Muscle layer of duodenum (tissue), 2 donors: ENCODE data around the gene HEMGN.
A peak's percentile ranks its signal among the peaks of the same experiment; 100 is the strongest.

Source experiments
- H3K27ac ChIP-seq: one replicate; pipeline ENCODE4 v1.7.0; 2013; ENCODE audit warnings: mild to moderate bottlenecking, low read length
- H3K27me3 ChIP-seq: one replicate; pipeline ENCODE4 v1.7.0; 2013; ENCODE audit warnings: low read depth, mild to moderate bottlenecking, control low read depth, low read length
- H3K36me3 ChIP-seq, 2 donors: one replicate each; pipeline ENCODE4 v1.7.0; 2013; ENCODE audit warnings: low read length in 2 of 2, control low read depth in 1 of 2, mild to moderate bottlenecking in 1 of 2; ENCODE audit not compliant: insufficient read depth in 2 of 2, control insufficient read depth in 1 of 2
- H3K4me1 ChIP-seq, 2 donors: one replicate each; pipeline ENCODE4 v1.7.0; 2013; ENCODE audit warnings: low read length in 2 of 2, mild to moderate bottlenecking in 2 of 2, control low read depth in 1 of 2, moderate library complexity in 1 of 2; ENCODE audit not compliant: insufficient read depth in 2 of 2, control insufficient read depth in 1 of 2
- H3K4me3 ChIP-seq, 2 donors: one replicate each; pipeline ENCODE4 v1.7.0; 2013; ENCODE audit warnings: low read length in 2 of 2, low read depth in 1 of 2, mild to moderate bottlenecking in 1 of 2
- H3K9me3 ChIP-seq, 2 donors: one replicate each; pipeline ENCODE4 v1.7.0; 2013; ENCODE audit warnings: low read length in 2 of 2, control low read depth in 1 of 2, mild to moderate bottlenecking in 1 of 2; ENCODE audit not compliant: control insufficient read depth in 1 of 2
- donor health status: healthy.

Gene HEMGN

DNA sequence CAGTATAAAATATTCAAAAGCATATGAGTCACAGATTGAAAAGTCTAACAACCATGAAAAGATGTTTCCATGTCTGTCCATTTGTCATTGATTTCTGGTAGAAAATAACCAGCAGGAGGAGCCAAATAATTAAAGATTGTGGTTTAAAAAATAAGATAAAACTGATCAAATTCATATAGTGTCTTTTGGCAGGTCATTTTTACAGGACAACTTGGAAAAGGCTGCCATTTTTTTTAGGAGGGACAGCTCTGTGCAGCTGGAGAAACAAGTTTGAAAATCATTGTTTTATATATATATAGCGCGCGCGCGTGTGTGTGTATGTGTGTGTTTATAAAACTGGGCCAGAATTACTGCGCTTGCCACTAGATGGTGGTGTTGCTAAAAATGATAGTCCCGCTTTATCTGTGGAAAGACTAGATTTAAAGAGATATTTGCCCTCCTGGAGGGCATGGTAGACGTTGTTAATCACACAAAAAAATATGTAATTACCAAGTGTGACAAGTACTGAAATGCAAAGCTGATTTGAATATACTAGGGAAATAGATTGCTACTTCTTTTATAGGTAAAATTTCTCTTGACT is 14.4 kb downstream of the HEMGN start:
- Histone ChIP-seq H3K27ac (peak overlapping the region; percentile 19), H3K27me3 (no peaks in the 10 kb centered on the region), H3K4me1 (peaks cover 3 to 31% of the 10 kb centered on the region in 2 donors), H3K36me3 (no peaks in the 10 kb centered on the region), H3K9me3 (no peaks in the 10 kb centered on the region), H3K4me3 (peak overlapping the region in 1 of 2 donors; percentile 95)

- Histone ChIP-seq H3K27ac (peak within 1 kb of the TSS; percentile 100), H3K27me3 (no peaks in the 10 kb centered on the region), H3K36me3 (no peaks in the 10 kb centered on the region), H3K4me3 (peak within 1 kb of the TSS; percentile 73 to 95), H3K9me3 (no peaks in the 10 kb centered on the region), H3K4me1 (peaks cover 3 to 32% of the 10 kb centered on the region in 2 donors)
Observed at GRCh38 chr9:97921959-97922724, 15.8 kb downstream of the HEMGN start, which contains the start of gene TRMO. Gene TRMO, minus strand, starts transcription at chr9:97922500. Its CDS starts 7 bp downstream, at chr9:97922493.

GRCh38 chr9:97919217-97919813 is 18.7 kb downstream of the HEMGN start:
- Histone ChIP-seq H3K27me3 (no peaks in the 10 kb centered on the region), H3K36me3 (peaks cover 0 to 16% of the 10 kb centered on the region in 2 donors), H3K9me3 (no peaks in the 10 kb centered on the region), H3K4me3 (no peak overlapping the region), H3K4me1 (peaks cover 3 to 32% of the 10 kb centered on the region in 2 donors), H3K27ac (no peak overlapping the region)

DNA sequence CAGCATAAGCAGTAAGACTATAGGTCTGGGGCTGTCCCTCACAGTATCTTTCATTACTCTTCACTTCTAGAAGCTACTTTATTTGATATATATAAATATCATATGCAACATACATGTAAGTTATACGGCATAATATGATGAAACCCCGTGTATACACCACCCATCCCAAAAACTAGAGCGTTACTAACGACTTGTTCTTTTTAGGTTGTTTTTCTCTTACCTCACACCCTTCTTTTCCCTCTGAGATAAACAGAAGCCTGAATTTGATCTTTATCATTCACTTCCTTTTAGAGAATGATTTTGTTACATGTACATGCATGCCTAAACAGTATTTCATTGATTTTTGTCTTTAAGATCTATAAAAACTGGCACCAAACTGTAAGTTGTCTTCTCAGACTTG is 19.4 kb downstream of the HEMGN start:
- Histone ChIP-seq H3K4me1 (peaks cover 3 to 28% of the 10 kb centered on the region in 2 donors), H3K4me3 (no peak overlapping the region), H3K27ac (no peak overlapping the region), H3K9me3 (no peaks in the 10 kb centered on the region), H3K36me3 (peaks cover 3 to 16% of the 10 kb centered on the region in 2 donors), H3K27me3 (no peaks in the 10 kb centered on the region)

- Histone ChIP-seq H3K4me3 (no peak overlapping the region), H3K4me1 (no peaks in the 10 kb centered on the region), H3K27ac (no peak overlapping the region), H3K9me3 (no peaks in the 10 kb centered on the region), H3K36me3 (peaks cover 36 to 59% of the 10 kb centered on the region in 2 donors), H3K27me3 (no peaks in the 10 kb centered on the region)
Observed at GRCh38 chr9:97911970-97912369, 26.0 kb downstream of the HEMGN start.

- Histone ChIP-seq H3K4me1 (no peaks in the 10 kb centered on the region), H3K27me3 (no peaks in the 10 kb centered on the region), H3K36me3 (peaks cover 36 to 59% of the 10 kb centered on the region in 2 donors), H3K9me3 (no peaks in the 10 kb centered on the region), H3K4me3 (no peak overlapping the region), H3K27ac (no peak overlapping the region)
Observed at GRCh38 chr9:97911528-97911927, 26.4 kb downstream of the HEMGN start.

DNA sequence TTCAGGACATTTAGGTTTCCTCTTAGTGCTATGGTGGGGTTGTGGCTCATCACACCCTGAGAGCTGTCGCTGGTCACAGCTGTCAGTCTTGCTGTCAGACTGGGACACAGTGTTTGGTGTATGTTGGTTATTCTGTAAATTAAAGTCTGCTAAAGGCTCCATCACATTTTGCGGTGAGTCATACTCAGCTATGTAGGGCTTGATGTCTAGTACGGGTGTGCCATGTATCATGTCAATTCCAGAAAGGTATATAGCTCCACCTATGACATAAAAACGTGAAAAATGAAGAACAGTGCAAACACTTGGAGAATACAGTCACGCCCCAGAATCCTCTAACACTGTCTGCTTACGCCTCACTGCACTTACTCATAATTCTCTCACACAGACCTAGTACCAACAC is 27.6 kb downstream of the HEMGN start:
- peaks cover 36 to 48% of the 10 kb centered on the region in 2 donors for H3K36me3 ChIP-seq

GRCh38 chr9:97908705-97909104 is 29.3 kb downstream of the HEMGN start:
- Histone ChIP-seq H3K27ac (no peak overlapping the region), H3K27me3 (no peaks in the 10 kb centered on the region), H3K36me3 (peaks cover 33 to 50% of the 10 kb centered on the region in 2 donors), H3K4me1 (no peaks in the 10 kb centered on the region), H3K9me3 (no peaks in the 10 kb centered on the region), H3K4me3 (no peak overlapping the region)

More for the DNA sequence above, 27.6 kb downstream of the HEMGN start:
- Histone ChIP-seq H3K9me3 (no peaks in the 10 kb centered on the region), H3K27me3 (no peaks in the 10 kb centered on the region), H3K4me1 (no peaks in the 10 kb centered on the region), H3K4me3 (no peak overlapping the region), H3K27ac (no peak overlapping the region)

GRCh38 chr9:97907632-97908031 is 30.3 kb downstream of the HEMGN start:
- no peak overlapping the region for H3K27ac ChIP-seq
- H3K4me3 ChIP-seq = no peak overlapping the region
- peaks cover 29 to 43% of the 10 kb centered on the region in 2 donors for H3K36me3 ChIP-seq
- no peaks in the 10 kb centered on the region for H3K9me3 ChIP-seq
- no peaks in the 10 kb centered on the region for H3K4me1 ChIP-seq
- H3K27me3 ChIP-seq = no peaks in the 10 kb centered on the region

- no peaks in the 10 kb centered on the region for H3K4me1 ChIP-seq
- H3K27me3 ChIP-seq = no peaks in the 10 kb centered on the region
- peak overlapping the region; percentile 41 for H3K27ac ChIP-seq
- H3K36me3 ChIP-seq = peaks cover 23 to 37% of the 10 kb centered on the region in 2 donors
- no peak overlapping the region for H3K4me3 ChIP-seq
- no peaks in the 10 kb centered on the region for H3K9me3 ChIP-seq
Observed at GRCh38 chr9:97907046-97907445, 30.9 kb downstream of the HEMGN start.

DNA sequence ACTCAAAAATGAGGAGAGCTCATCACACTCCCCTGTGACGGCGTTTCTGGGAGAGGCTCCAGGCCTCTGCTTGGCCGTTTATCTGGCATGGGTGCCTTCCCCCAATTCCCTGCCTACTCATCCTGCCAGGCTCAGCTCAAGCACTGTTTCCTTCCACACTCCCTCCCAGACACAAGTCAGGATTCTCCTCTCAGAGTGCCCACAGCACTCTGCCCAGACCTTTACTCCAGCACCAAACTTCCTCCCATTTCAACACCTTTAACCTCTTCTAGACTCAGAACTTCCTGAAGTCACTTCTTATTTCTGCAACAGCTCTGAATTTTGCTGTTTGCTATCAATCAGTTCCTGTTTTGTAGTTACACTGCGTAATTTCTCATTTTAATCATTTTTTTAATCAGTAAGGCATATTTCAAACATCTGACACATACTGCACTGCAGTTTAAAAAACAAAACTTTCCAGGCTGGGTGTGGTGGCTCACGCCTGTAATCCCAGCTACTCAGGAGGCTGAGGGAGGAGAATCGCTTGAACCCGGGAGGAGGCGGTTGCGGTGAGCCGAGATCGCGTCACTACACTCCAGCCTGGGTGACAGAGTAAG is 31.6 kb downstream of the HEMGN start:
- Histone ChIP-seq H3K4me3 (no peak overlapping the region), H3K27me3 (no peaks in the 10 kb centered on the region), H3K4me1 (no peaks in the 10 kb centered on the region), H3K27ac (no peak overlapping the region), H3K9me3 (no peaks in the 10 kb centered on the region), H3K36me3 (peaks cover 16 to 30% of the 10 kb centered on the region in 2 donors)
